ENCODE data around the gene FAM50A. TPM values are rescaled to one million over a fixed set of nuclear protein-coding genes. Genes with fewer than 3 reads are reported as not detected.
A peak's percentile ranks its signal among the peaks of the same experiment; 100 is the strongest.
"Not testable (repeated sequence)": the region's sequence is repeated elsewhere in the genome, so short reads cannot be mapped to it uniquely, and the experiment has no call there.

FAM50A gene, protein sequence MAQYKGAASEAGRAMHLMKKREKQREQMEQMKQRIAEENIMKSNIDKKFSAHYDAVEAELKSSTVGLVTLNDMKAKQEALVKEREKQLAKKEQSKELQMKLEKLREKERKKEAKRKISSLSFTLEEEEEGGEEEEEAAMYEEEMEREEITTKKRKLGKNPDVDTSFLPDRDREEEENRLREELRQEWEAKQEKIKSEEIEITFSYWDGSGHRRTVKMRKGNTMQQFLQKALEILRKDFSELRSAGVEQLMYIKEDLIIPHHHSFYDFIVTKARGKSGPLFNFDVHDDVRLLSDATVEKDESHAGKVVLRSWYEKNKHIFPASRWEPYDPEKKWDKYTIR
- 10 to 100 TPM; 40.9 to 50.0 TPM for total RNA-seq

- Mint-ChIP-seq H3K9me3 (ENCODE audit: low read depth) (no peaks in the 10 kb centered on the region), H3K36me3 (ENCODE audit: low read depth) (peaks cover 11% of the 10 kb centered on the region), H3K27ac (peak within 1 kb of the TSS; percentile 24), H3K4me3 (peak within 1 kb of the TSS; percentile 67), H3K4me1 (peaks cover 22% of the 10 kb centered on the region), H3K27me3 (no peaks in the 10 kb centered on the region)
- ATAC-seq (peak; percentile 86), DNase-seq (peak; percentile 82)
- ChIA-PET CTCF (interaction anchor here (1.0 kb wide), 1 partner anchor 15 kb away, joined by 3 read pairs; no protein-coding TSS in a partner anchor), POLR2A (no interaction called here)
- intact Hi-C loops (cut with DNase I, micrococcal nuclease): loop anchor here in 1 of 2 experiments (5.0 kb wide), 1 partner anchor 33 kb away; the partner anchor contains the start of gene LAGE3
Observed at GRCh38 chrX:154443992-154444754, at the start of gene FAM50A. FAM50A (plus strand) TSS chrX:154444141; CDS start chrX:154444236, 95 bp downstream.

DNA sequence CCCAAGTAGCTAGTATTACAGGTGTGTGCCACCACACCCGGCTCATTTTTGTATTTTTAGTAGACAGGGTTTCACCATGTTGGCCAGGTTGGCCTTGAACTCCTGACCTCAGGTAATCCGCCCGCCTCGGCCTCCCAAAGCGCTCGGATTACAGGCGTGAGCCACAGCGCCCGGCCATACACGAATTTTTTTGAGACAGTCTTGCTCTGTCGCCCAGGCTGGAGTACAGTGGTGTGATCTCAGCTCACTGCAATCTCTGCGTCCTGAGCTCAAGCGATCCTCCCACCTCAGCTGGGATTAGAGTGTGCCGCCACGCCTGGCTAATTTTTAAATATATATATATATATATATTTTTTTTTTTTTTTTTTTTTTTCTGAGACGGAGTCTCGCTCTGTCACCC, 47.6 kb upstream of the FAM50A start:
- H3K9me3 Mint-ChIP-seq (ENCODE audit: low read depth); CTCF ChIA-PET; H3K27me3 Mint-ChIP-seq; ATAC-seq; H3K27ac Mint-ChIP-seq; H3K4me1 Mint-ChIP-seq; DNase-seq; intact Hi-C loops (cut with DNase I, micrococcal nuclease); POLR2A ChIA-PET: not testable (repeated sequence)
- Mint-ChIP-seq H3K36me3 (ENCODE audit: low read depth) (peaks cover 33% of the 10 kb centered on the region), H3K4me3 (peak overlapping the region; percentile 99)

GRCh38 chrX:154396973-154397887, 46.7 kb upstream of the FAM50A start:
- H3K27me3 Mint-ChIP-seq: no peaks in the 10 kb centered on the region
- H3K27ac Mint-ChIP-seq: peak overlapping the region; percentile 100
- peaks cover 35% of the 10 kb centered on the region for H3K36me3 Mint-ChIP-seq (ENCODE audit: low read depth)
- no peaks in the 10 kb centered on the region for H3K4me1 Mint-ChIP-seq
- POLR2A ChIA-PET: interaction anchor here (0.6 to 1.0 kb wide), 5 partner anchors 12 to 128 kb away, joined by 3 to 7 read pairs (median 4); partner anchors contain the start of genes DNASE1L1 and EMD
- intact Hi-C loops (cut with DNase I, micrococcal nuclease): no loop called here
- CTCF ChIA-PET: interaction anchor here (1.0 to 1.4 kb wide), 2 partner anchors 15 to 32 kb away, joined by 3 to 5 read pairs; no protein-coding TSS in a partner anchor
- peak; percentile 76 for DNase-seq
- ATAC-seq: peak; percentile 48
- no peaks in the 10 kb centered on the region for H3K9me3 Mint-ChIP-seq (ENCODE audit: low read depth)
- peak overlapping the region; percentile 99 for H3K4me3 Mint-ChIP-seq

- peak; percentile 80 for ATAC-seq
- no peaks in the 10 kb centered on the region for H3K9me3 Mint-ChIP-seq (ENCODE audit: low read depth)
- peak; percentile 94 for DNase-seq
- H3K36me3 Mint-ChIP-seq (ENCODE audit: low read depth): peaks cover 35% of the 10 kb centered on the region
- intact Hi-C loops (cut with DNase I, micrococcal nuclease): loop anchor here in 1 of 2 experiments (1.0 to 2.0 kb wide), 12 partner anchors 13 to 674 kb away; partner anchors contain the start of genes ABCD1, ATP6AP1, BCAP31 and FAM3A
- ChIA-PET CTCF (interaction anchor here (1.0 to 1.4 kb wide), 2 partner anchors 14 to 31 kb away, joined by 3 to 5 read pairs; no protein-coding TSS in a partner anchor), POLR2A (interaction anchor here (0.6 to 1.6 kb wide), 6 partner anchors 11 to 127 kb away, joined by 3 to 7 read pairs (median 4); partner anchors contain the start of genes DNASE1L1 and EMD)
- H3K27me3 Mint-ChIP-seq: no peaks in the 10 kb centered on the region
- H3K27ac Mint-ChIP-seq: peak within 1 kb of the TSS; percentile 100
- no peaks in the 10 kb centered on the region for H3K4me1 Mint-ChIP-seq
- H3K4me3 Mint-ChIP-seq: peak within 1 kb of the TSS; percentile 99
Observed at GRCh38 chrX:154397888-154398667, 45.9 kb upstream of the FAM50A start, which contains the start of gene RPL10. RPL10 (plus strand) TSS chrX:154398377; CDS start chrX:154398520, 143 bp downstream.

DNA sequence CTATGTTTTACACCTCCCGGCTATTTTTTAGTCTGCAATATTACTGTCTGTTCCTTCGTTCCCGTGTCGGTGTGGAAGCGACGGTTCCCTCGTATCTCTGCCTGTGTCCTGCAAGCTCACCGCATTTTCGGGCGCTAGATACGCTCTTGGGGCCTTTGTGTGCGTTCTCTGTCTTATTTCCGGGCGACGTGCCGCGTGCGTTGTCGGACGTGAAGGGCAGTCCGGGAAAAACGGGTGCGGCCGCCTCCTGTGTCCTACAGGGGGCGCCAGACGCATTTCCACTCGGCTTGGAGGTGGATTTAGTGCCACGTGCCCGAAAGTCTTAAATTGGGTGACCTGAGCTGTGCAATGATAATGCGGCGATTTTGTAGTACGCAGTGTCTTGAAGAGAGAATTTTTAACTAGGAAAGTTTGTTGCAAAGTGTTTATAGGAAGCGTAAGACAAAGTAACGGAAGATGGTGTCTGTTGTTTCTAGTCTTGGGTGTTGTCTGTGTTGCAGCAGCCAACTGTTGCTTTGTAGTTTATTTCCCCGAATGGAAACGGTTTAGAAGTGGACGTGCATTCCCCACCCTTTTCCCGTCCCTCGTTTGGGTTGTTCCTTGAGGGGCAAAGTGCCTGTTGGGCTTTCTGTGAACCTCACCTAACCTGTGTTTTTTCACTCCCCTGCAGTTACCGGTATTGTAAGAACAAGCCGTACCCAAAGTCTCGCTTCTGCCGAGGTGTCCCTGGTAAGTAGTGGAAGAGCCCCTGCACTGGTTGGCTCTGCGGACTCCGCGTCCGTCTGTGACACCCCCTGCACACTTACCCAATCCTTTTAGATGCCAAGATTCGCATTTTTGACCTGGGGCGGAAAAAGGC, 45.0 kb upstream of the FAM50A start:
- Mint-ChIP-seq H3K4me3 (peak overlapping the region; percentile 99), H3K9me3 (ENCODE audit: low read depth) (no peaks in the 10 kb centered on the region), H3K27ac (peak overlapping the region; percentile 100), H3K36me3 (ENCODE audit: low read depth) (peaks cover 35% of the 10 kb centered on the region), H3K4me1 (no peaks in the 10 kb centered on the region), H3K27me3 (no peaks in the 10 kb centered on the region)
- POLR2A ChIA-PET: interaction anchor here (1.6 to 1.7 kb wide), 2 partner anchors 13 to 28 kb away, joined by 3 to 7 read pairs; no protein-coding TSS in a partner anchor
- DNase-seq (peak; percentile 90), ATAC-seq (peak; percentile 35)
- intact Hi-C loops (cut with DNase I, micrococcal nuclease): loop anchor here in 1 of 2 experiments (1.0 to 2.0 kb wide), 12 partner anchors 12 to 675 kb away; partner anchors contain the start of genes ABCD1, ATP6AP1, BCAP31 and FAM3A
- CTCF ChIA-PET: interaction anchor here (1.9 kb wide), 1 partner anchor 12 kb away, joined by 9 read pairs; the partner anchor contains the start of gene TAFAZZIN

DNA sequence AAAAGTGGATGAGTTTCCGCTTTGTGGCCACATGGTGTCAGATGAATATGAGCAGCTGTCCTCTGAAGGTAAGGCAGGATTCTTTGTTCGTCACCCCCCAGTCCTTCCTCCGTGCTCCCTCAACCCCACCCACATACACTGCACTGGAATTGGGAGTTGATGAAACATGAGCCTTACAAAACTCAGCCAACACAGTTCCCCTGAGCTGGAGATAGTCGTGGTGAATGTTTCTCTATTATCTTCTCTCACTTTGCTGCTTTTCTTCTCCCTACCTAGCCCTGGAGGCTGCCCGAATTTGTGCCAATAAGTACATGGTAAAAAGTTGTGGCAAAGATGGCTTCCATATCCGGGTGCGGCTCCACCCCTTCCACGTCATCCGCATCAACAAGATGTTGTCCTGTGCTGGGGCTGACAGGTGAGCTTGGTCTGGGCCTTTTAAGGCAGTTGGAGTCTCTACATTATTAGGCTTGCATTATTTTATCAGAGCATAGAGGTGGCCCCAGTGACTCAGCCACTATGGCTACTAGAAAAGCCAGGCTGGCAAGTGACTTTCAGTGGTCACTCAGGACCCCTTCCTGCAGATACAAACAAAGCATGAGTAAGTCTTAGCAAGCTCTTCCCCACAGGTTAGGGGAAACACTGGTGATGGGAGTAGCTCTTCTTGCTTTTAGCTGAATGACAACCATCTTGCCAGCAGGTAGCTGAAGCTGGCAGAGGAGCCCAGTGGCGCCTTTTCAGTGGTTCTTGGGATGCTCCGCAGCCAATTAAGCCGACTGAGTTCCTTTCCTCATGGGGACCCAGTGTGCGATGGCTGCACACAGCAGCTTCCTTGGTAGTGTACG, 44.2 kb upstream of the FAM50A start:
- no peaks in the 10 kb centered on the region for H3K4me1 Mint-ChIP-seq
- no peaks in the 10 kb centered on the region for H3K27me3 Mint-ChIP-seq
- ChIA-PET CTCF (interaction anchor here (1.9 kb wide), 1 partner anchor 11 kb away, joined by 9 read pairs; the partner anchor contains the start of gene TAFAZZIN), POLR2A (interaction anchor here (1.7 kb wide), 1 partner anchor 29 kb away, joined by 3 read pairs; no protein-coding TSS in a partner anchor)
- H3K27ac Mint-ChIP-seq: peak overlapping the region; percentile 100
- H3K36me3 Mint-ChIP-seq (ENCODE audit: low read depth): peaks cover 35% of the 10 kb centered on the region
- ATAC-seq (no peak), DNase-seq (peak; percentile 50)
- H3K9me3 Mint-ChIP-seq (ENCODE audit: low read depth): no peaks in the 10 kb centered on the region
- H3K4me3 Mint-ChIP-seq: peak overlapping the region; percentile 99
- intact Hi-C loops (cut with DNase I, micrococcal nuclease): loop anchor here in 1 of 2 experiments (2.0 kb wide), 2 partner anchors 29 to 37 kb away; partner anchors contain the start of genes ATP6AP1 and GDI1

- Mint-ChIP-seq H3K36me3 (ENCODE audit: low read depth) (peaks cover 35% of the 10 kb centered on the region), H3K4me3 (peak overlapping the region; percentile 99), H3K27ac (peak overlapping the region; percentile 100)
- intact Hi-C loops (cut with DNase I, micrococcal nuclease); ATAC-seq; H3K4me1 Mint-ChIP-seq; DNase-seq; H3K27me3 Mint-ChIP-seq; H3K9me3 Mint-ChIP-seq (ENCODE audit: low read depth): not testable (repeated sequence)
- ChIA-PET POLR2A (interaction anchor here (1.7 kb wide), 1 partner anchor 29 kb away, joined by 3 read pairs; no protein-coding TSS in a partner anchor), CTCF (interaction anchor here (1.9 kb wide), 1 partner anchor 10 kb away, joined by 9 read pairs; the partner anchor contains the start of gene TAFAZZIN)
Observed at GRCh38 chrX:154400369-154400817, 43.5 kb upstream of the FAM50A start.

DNA sequence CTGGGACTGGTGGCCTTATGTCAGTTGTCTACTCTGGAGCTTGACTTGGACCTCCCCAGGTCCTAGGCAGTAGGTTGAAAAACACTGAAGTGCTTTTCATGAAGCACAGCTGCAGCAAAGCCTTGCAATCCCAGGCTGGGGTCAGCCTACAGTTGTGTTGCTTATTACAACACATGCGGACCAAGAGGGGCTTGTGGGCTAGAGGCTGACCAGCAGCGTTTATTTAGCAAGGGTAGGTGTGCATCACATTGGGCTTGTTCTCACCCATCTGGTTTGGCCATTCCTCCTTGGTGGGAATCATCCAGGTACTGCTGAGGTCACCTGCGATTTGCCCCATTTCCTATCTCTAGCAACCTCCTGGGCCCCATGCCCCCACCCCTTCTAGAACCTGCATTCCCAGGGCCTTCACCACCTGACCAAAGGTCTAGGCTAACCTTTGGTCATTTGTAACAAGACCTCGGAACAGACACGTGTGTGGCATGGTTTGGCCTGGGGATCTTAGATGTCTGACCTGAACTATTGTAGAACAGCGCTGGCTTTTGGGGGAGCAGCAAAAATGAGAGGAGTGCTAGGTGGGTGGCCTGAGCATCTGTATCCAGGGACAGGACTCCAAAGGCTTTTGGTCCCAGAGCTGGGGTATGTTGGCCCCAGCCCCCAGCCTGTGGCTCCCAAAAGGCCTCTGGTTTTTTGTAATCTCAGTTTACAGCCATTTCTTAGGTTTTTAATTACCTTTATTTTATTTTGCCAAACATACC, 42.7 kb upstream of the FAM50A start:
- DNase-seq: peak; percentile 23
- peaks cover 35% of the 10 kb centered on the region for H3K36me3 Mint-ChIP-seq (ENCODE audit: low read depth)
- no peaks in the 10 kb centered on the region for H3K9me3 Mint-ChIP-seq (ENCODE audit: low read depth)
- no peak for ATAC-seq
- H3K4me1 Mint-ChIP-seq: no peaks in the 10 kb centered on the region
- CTCF ChIA-PET: no interaction called here
- POLR2A ChIA-PET: no interaction called here
- peak overlapping the region; percentile 100 for H3K27ac Mint-ChIP-seq
- intact Hi-C loops (cut with DNase I, micrococcal nuclease): no loop called here
- H3K27me3 Mint-ChIP-seq: no peaks in the 10 kb centered on the region
- peak overlapping the region; percentile 99 for H3K4me3 Mint-ChIP-seq
